ENCODE measurements around the gene RALB. TPM values are rescaled to one million over a fixed set of nuclear protein-coding genes. Genes with fewer than 3 reads are reported as not detected.
"Not testable (repeated sequence)": the region's sequence is repeated elsewhere in the genome, so short reads cannot be mapped to it uniquely, and the experiment has no call there.

RALB gene
- total RNA-seq, 4 donors from 2014 or later, result 18.9 to 81.0 (median 59.4) TPM

DNA sequence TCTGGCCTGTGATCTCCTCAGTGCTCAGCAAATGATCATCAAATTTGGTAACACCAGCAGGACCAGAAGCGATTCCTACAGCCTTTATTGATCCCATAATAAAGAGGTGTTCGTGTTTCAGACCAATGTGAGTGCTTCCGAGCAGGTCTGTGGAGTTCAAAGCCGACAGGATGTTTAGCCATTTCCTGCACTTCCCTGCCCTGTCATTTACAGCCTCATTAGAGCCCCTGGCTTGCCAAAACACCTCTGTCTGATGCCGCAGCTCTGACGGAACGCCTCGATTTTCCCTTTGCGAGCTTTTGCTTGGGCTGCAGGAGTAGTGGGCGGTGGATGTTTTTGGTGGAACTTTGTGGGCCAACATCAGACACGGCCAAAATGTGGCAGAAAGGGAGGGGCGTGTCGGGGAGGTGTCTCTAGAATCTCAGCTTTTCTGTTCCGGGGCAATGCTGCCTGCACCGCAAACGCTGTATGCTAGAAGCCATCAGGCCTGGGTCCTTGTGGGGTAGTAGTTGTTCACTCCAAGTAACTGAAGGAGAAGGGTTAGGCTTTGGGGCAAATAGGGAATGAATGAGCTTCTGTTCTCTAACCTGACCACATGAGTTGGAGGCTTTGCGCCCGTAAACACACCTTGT lies 67.2 kb downstream of the RALB start:
- no peaks in the 10 kb centered on the region for H3K36me3 ChIP-seq
- peaks cover 7% of the 10 kb centered on the region for H3K27me3 ChIP-seq
- peaks cover 0 to 4% (median 0%) of the 10 kb centered on the region in 4 donors for H3K4me1 ChIP-seq
- no peaks in the 10 kb centered on the region for H3K9me3 ChIP-seq
- no peak for DNase-seq
- no peak overlapping the region for H3K4me3 ChIP-seq
- in situ Hi-C loops (cut with MboI; ENCODE audit: low pct_ligation_motif_present in 1 of 4, low pct_unique_long_range_greater_than_20kb in 1 of 4, low sequenced_read_pairs in 3 of 4), result loop anchor here in 1 of 4 donors (10.0 kb wide), 1 partner anchor 95 kb away; the partner anchor contains the start of gene TMEM185B
- intact Hi-C loops (cut with DNase I; ENCODE audit: low total_unique reads), result loop anchor here (10.0 kb wide), 1 partner anchor 65 kb away; the partner anchor contains the start of gene RALB
- no peak overlapping the region for H3K27ac ChIP-seq
- 87% methylated on average over 18 of the region's 18 CpGs; no CpG with 5 or more reads in 1 of the 2 donors for WGBS, 2 donors (ENCODE audit: low coverage in 1 of 2)
- TF ChIP-seq, protein P1, sequence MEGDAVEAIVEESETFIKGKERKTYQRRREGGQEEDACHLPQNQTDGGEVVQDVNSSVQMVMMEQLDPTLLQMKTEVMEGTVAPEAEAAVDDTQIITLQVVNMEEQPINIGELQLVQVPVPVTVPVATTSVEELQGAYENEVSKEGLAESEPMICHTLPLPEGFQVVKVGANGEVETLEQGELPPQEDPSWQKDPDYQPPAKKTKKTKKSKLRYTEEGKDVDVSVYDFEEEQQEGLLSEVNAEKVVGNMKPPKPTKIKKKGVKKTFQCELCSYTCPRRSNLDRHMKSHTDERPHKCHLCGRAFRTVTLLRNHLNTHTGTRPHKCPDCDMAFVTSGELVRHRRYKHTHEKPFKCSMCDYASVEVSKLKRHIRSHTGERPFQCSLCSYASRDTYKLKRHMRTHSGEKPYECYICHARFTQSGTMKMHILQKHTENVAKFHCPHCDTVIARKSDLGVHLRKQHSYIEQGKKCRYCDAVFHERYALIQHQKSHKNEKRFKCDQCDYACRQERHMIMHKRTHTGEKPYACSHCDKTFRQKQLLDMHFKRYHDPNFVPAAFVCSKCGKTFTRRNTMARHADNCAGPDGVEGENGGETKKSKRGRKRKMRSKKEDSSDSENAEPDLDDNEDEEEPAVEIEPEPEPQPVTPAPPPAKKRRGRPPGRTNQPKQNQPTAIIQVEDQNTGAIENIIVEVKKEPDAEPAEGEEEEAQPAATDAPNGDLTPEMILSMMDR (IDR thresholded peaks at IDR 0.05), result no peak
- TF ChIP-seq POLR2A (IDR thresholded peaks at IDR 0.05) (no peak), EP300 (IDR thresholded peaks at IDR 0.05; ENCODE audit: low read depth) (no peak), POLR2AphosphoS5 (IDR thresholded peaks at IDR 0.05) (no peak)

DNA sequence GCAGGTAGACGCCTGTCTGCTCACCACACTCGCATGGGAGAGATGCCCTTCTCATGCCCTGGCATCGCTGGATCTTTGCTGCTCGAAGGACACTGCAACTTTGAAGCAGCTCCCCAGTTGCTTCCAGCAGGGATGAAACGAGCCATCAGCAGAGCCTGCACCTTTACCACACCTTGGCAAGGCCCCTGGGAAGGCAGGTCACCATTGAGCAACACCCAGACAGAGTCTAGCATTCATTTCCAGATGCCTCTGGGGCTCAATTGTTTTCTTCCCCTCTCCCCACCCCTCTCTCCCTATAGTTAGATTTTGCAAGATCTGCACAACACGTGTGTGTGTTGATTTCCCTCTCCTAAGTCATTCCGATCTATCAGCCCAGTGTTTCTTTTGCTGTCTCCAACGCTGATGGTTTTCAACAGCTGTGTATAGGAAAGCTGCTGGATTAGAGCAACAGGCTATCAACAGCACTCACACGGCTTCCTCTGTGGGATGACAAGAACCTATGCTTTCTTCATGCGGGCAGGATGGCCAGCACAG lies 67.7 kb downstream of the RALB start:
- peaks cover 7% of the 10 kb centered on the region for H3K27me3 ChIP-seq
- TF ChIP-seq POLR2AphosphoS5 (IDR thresholded peaks at IDR 0.05) (no peak), POLR2A (IDR thresholded peaks at IDR 0.05) (no peak), EP300 (IDR thresholded peaks at IDR 0.05; ENCODE audit: low read depth) (no peak)
- TF ChIP-seq, protein P1 (IDR thresholded peaks at IDR 0.05), result no peak
- H3K27ac ChIP-seq, result no peak overlapping the region
- intact Hi-C loops (cut with DNase I; ENCODE audit: low total_unique reads) (no loop called here), in situ Hi-C loops (cut with MboI; ENCODE audit: low pct_ligation_motif_present in 1 of 4, low pct_unique_long_range_greater_than_20kb in 1 of 4, low sequenced_read_pairs in 3 of 4) (no loop called here)
- DNase-seq, result no peak
- WGBS, 2 donors (ENCODE audit: low coverage in 1 of 2), result 60 to 80% methylated on average over 2 to 10 of the region's 10 CpGs
- no peaks in the 10 kb centered on the region for H3K9me3 ChIP-seq
- H3K4me1 ChIP-seq, result peaks cover 0 to 4% (median 0%) of the 10 kb centered on the region in 4 donors
- no peak overlapping the region for H3K4me3 ChIP-seq
- H3K36me3 ChIP-seq, result no peaks in the 10 kb centered on the region

DNA sequence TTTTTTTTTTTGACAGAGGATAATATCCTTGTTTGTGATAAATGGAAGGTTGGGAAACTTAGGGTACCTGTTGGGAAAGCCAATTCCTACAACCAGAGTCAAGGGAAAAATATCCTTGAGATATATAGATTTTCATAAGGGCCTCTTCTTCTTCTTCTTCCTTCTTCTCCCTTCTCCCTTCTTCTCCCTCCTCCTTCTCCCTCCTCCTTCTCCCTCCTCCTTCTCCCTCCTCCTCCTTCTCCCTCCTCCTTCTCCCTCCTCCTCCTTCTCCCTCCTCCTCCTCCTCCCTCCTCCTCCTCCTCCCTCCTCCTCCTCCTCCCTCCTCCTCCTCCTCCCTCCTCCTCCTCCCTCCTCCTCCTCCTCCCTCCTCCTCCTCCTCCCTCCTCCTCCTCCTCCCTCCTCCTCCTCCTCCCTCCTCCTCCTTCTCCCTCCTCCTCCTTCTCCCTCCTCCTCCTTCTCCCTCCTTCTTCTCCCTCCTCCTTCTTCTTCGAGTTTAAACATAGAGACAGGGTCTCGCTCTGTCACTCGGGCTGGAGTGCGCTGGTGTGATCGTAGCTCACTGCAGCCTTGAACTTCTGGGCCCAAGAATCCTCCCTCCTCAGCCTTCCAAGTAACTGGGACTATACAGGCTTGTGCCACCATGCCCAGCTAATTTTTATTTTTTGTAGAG lies 68.4 kb downstream of the RALB start:
- H3K36me3 ChIP-seq; H3K4me3 ChIP-seq; H3K27me3 ChIP-seq; in situ Hi-C loops (cut with MboI; ENCODE audit: low pct_ligation_motif_present in 1 of 4, low pct_unique_long_range_greater_than_20kb in 1 of 4, low sequenced_read_pairs in 3 of 4); H3K27ac ChIP-seq; H3K4me1 ChIP-seq; intact Hi-C loops (cut with DNase I; ENCODE audit: low total_unique reads); DNase-seq; H3K9me3 ChIP-seq: not testable (repeated sequence)
- WGBS, 2 donors (ENCODE audit: low coverage in 1 of 2), result 60 to 93% methylated on average over 1 to 5 of the region's 5 CpGs

DNA sequence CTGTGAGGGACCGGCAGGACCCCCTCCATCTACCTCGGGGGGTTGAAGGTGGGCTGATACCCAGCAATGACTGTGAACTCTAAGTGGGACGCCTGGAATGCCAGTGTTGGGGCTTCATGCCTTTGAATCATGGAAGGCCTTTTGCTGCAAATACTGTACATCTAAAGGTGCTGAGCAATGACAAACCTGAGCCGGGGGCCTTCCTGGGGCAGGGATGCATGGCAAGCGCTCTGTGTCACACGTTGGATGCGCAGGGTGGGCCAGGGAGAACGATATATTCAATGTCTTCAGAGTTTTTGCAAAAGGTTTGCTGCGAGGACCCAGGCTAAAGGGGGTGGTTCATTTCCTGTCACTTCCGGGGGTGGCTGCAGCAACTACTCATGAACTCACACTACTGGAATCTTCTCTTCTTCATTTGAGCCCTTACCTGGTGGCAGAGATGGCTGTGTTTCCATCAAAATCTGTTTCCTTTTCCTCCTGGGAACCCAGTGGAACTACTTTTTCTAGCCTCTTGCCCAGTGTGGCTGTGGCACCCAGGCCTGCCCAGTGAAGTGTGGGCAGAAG lies 69.2 kb downstream of the RALB start:
- Histone ChIP-seq H3K4me1 (peaks cover 0 to 4% (median 0%) of the 10 kb centered on the region in 4 donors), H3K36me3 (no peaks in the 10 kb centered on the region), H3K27ac (no peak overlapping the region), H3K4me3 (no peak overlapping the region), H3K9me3 (no peaks in the 10 kb centered on the region), H3K27me3 (peaks cover 7% of the 10 kb centered on the region)
- 84% methylated on average over 10 of the region's 10 CpGs; no CpG with 5 or more reads in 1 of the 2 donors for WGBS, 2 donors (ENCODE audit: low coverage in 1 of 2)
- intact Hi-C loops (cut with DNase I; ENCODE audit: low total_unique reads) (no loop called here), in situ Hi-C loops (cut with MboI; ENCODE audit: low pct_ligation_motif_present in 1 of 4, low pct_unique_long_range_greater_than_20kb in 1 of 4, low sequenced_read_pairs in 3 of 4) (no loop called here)
- no peak for DNase-seq
- TF ChIP-seq, protein P1 (IDR thresholded peaks at IDR 0.05), result no peak
- no peak for TF ChIP-seq EP300 (IDR thresholded peaks at IDR 0.05; ENCODE audit: low read depth)
- TF ChIP-seq POLR2AphosphoS5 (IDR thresholded peaks at IDR 0.05), result no peak
- no peak for TF ChIP-seq POLR2A (IDR thresholded peaks at IDR 0.05)

Measured in transverse colon (tissue), 4 donors.